Neuronal stem cell (in vitro differentiated cells): Measurements from ENCODE around the gene GPR62.
A peak's percentile ranks its signal among the peaks of the same experiment; 100 is the strongest.
"Not testable (repeated sequence)": the region's sequence is repeated elsewhere in the genome, so short reads cannot be mapped to it uniquely, and the experiment has no call there.

Experiments
- DNase-seq: peaks from one replicate; pipeline ENCODE4 v3.0.0-alpha.2; 2013; ENCODE audit warnings: low spot score
- H2AFZ ChIP-seq: one replicate; pipeline ENCODE4 v1.6.1; 2013; ENCODE audit warnings: mild to moderate bottlenecking, low read length, inconsistent platforms
- H2AK5ac ChIP-seq: 2 replicates; pipeline ENCODE4 v1.6.1; 2013; ENCODE audit warnings: low read depth, mild to moderate bottlenecking, inconsistent platforms, low read length, moderate library complexity, mixed read lengths
- H2BK120ac ChIP-seq: 2 replicates; pipeline ENCODE4 v1.6.1; 2013; ENCODE audit warnings: low read depth, mild to moderate bottlenecking, inconsistent platforms, low read length, moderate library complexity, mixed read lengths
- H2BK12ac ChIP-seq: one replicate; pipeline ENCODE4 v1.6.1; 2013; ENCODE audit warnings: low read length, inconsistent platforms
- H2BK15ac ChIP-seq: 2 replicates; pipeline ENCODE4 v1.6.1; 2013; ENCODE audit warnings: mild to moderate bottlenecking, low read length, inconsistent platforms, mixed read lengths
- H2BK5ac ChIP-seq: one replicate; pipeline ENCODE4 v1.6.1; 2013; ENCODE audit warnings: inconsistent platforms, mild to moderate bottlenecking, low read length, moderate library complexity
- H3K14ac ChIP-seq: one replicate; pipeline ENCODE4 v1.6.1; 2013; ENCODE audit warnings: low read length, inconsistent platforms
- H3K18ac ChIP-seq: 2 replicates; pipeline ENCODE4 v1.6.1; 2013; ENCODE audit warnings: low read length, inconsistent platforms
- H3K23ac ChIP-seq: 2 replicates; pipeline ENCODE4 v1.6.1; 2013; ENCODE audit warnings: low read depth, mild to moderate bottlenecking, mixed read lengths, low read length, inconsistent platforms; ENCODE audit not compliant: poor library complexity
- H3K27ac ChIP-seq: replicated peaks from 3 replicates; pipeline ENCODE4 v1.5.1; 2013; ENCODE audit warnings: low read length, inconsistent platforms
- H3K27me3 ChIP-seq, 3 experiments: 2 replicates each; pipeline ENCODE4 v1.6.1; 2013; ENCODE audit warnings: low read length in 3 of 3, mild to moderate bottlenecking in 2 of 3, inconsistent platforms in 1 of 3, low read depth in 1 of 3, mixed read lengths in 1 of 3, moderate library complexity in 1 of 3; ENCODE audit not compliant: control insufficient read depth in 3 of 3, insufficient read depth in 3 of 3
- H3K36me3 ChIP-seq, 2 donors: replicated peaks in 1 of 2; 2 replicates each; pipeline ENCODE4 v1.6.1; 2013; ENCODE audit warnings: low read length in 2 of 2; ENCODE audit not compliant: control insufficient read depth in 2 of 2, insufficient read depth in 2 of 2
- H3K4ac ChIP-seq: 2 replicates; pipeline ENCODE4 v1.6.1; 2013; ENCODE audit warnings: inconsistent platforms, mild to moderate bottlenecking, low read length, moderate library complexity
- H3K4me1 ChIP-seq, 2 donors: 1 replicate in 1 of 2; 2 replicates in 1 of 2; pipeline ENCODE4 v1.6.1; 2013; ENCODE audit warnings: low read length in 2 of 2, low read depth in 1 of 2; ENCODE audit not compliant: control insufficient read depth in 2 of 2, insufficient read depth in 1 of 2
- H3K4me2 ChIP-seq: one replicate; pipeline ENCODE4 v1.6.1; 2013; ENCODE audit warnings: mild to moderate bottlenecking, low read length, inconsistent platforms; ENCODE audit not compliant: insufficient read depth, poor library complexity, severe bottlenecking
- H3K4me3 ChIP-seq, 2 donors: 2 replicates each; pipeline ENCODE4 v1.5.1; 2013; ENCODE audit warnings: low read length in 2 of 2, mild to moderate bottlenecking in 2 of 2, inconsistent platforms in 1 of 2, moderate library complexity in 1 of 2
- H3K79me1 ChIP-seq: one replicate; pipeline ENCODE4 v1.6.1; 2013; ENCODE audit warnings: low read depth, mild to moderate bottlenecking, inconsistent platforms, low read length, moderate library complexity
- H3K9ac ChIP-seq: one replicate; pipeline ENCODE4 v1.6.1; 2013; ENCODE audit warnings: mild to moderate bottlenecking, low read depth, low read length, inconsistent platforms; ENCODE audit not compliant: poor library complexity
- H3K9me3 ChIP-seq, 2 donors: replicated peaks in 1 of 2; 2 replicates each; pipeline versions ENCODE3 to v1.6.1; 2013; ENCODE audit warnings: low read length in 2 of 2, mild to moderate bottlenecking in 2 of 2, inconsistent platforms in 1 of 2, low read depth in 1 of 2, mixed read lengths in 1 of 2, moderate library complexity in 1 of 2; ENCODE audit not compliant: control insufficient read depth in 2 of 2, insufficient read depth in 1 of 2
- H4K8ac ChIP-seq: one replicate; pipeline ENCODE4 v1.6.1; 2013; ENCODE audit warnings: low read depth, mild to moderate bottlenecking, inconsistent platforms, low read length, moderate library complexity
- H4K91ac ChIP-seq: one replicate; pipeline ENCODE4 v1.6.1; 2013; ENCODE audit warnings: low read length, low read depth, mild to moderate bottlenecking, inconsistent platforms; ENCODE audit not compliant: poor library complexity
- WGBS, 2 donors: extraction: QIAGEN DNeasy Blood & Tissue Kit; methylation state at CpG; one replicate each; pipeline ENCODE4 v1.1.7; 2013; ENCODE audit warnings: missing lambda C conversion rate in 2 of 2, mixed read lengths in 1 of 2; ENCODE audit not compliant: insufficient read length in 2 of 2, insufficient replicate concordance in 1 of 2; ENCODE audit errors: extremely low coverage in 2 of 2; 5-methylcytosine and 5-hydroxymethylcytosine counted together

The GPR62 gene

DNA sequence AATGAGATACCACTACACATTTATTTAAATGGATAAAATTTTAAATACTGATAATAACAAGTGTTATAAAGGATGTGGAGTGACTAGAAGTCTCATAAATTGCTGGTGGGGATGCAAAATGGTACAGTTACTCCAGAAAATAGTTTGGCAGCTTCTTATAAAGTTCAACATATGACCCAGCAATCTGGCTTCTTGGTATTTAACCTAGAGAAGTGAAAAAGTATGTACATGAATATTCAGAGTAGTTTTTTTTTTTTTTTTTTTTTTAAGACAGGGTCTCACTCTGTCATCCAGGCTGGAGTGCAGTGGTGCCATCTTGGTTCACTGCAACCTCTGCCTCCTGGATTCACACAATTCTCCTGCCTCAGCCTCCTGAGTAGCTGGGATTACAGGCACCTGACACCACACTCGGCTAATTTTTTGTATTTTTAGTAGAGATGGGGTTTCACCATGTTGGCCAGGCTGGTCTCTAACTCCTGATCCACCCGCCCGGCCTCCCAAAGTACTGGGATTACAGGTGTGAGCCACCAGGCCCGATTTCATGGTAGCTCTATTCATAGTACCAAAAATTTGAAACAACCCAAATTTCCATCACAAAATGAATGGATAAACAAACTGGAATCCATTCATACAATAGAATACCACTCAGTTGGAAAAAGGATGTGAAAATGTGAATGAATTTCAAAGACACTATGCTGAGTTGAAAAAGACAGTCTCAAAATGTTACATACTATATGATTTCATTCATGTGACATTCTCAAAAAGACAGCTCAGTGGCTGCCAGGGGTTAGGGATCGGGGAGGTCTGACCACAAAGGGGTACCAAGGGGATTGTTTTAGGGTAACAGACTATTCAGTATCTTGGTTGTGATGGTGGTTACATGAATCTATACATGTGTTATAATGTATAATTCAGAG lies 27.9 kb upstream of the GPR62 start:
- no peaks in the 10 kb centered on the region for H3K9me3 ChIP-seq
- WGBS, 2 donors, result no CpG with 5 or more reads among the region's 5 CpGs
- no peak overlapping the region for H3K27ac ChIP-seq
- no peak overlapping the region for H3K18ac ChIP-seq
- H3K36me3 ChIP-seq, result peaks cover 6 to 9% of the 10 kb centered on the region in 2 donors
- no peak overlapping the region for H2BK120ac ChIP-seq
- H4K8ac ChIP-seq, result no peak overlapping the region
- no peak overlapping the region for H2BK12ac ChIP-seq
- H3K23ac ChIP-seq, result no peak overlapping the region
- no peak overlapping the region for H2BK15ac ChIP-seq
- H3K9ac ChIP-seq, result no peak overlapping the region
- H3K4me3 ChIP-seq, result no peak overlapping the region
- no peak overlapping the region for H3K14ac ChIP-seq
- H2AK5ac ChIP-seq, result no peak overlapping the region
- H3K4me2 ChIP-seq, result no peak overlapping the region
- H2BK5ac ChIP-seq, result no peak overlapping the region
- H2AFZ ChIP-seq, result no peak overlapping the region
- no peaks in the 10 kb centered on the region for H3K27me3 ChIP-seq
- no peak for DNase-seq
- H3K4ac ChIP-seq, result no peak overlapping the region
- H4K91ac ChIP-seq, result no peak overlapping the region
- peaks cover 3% of the 10 kb centered on the region for H3K79me1 ChIP-seq
- H3K4me1 ChIP-seq, result no peaks in the 10 kb centered on the region

DNA sequence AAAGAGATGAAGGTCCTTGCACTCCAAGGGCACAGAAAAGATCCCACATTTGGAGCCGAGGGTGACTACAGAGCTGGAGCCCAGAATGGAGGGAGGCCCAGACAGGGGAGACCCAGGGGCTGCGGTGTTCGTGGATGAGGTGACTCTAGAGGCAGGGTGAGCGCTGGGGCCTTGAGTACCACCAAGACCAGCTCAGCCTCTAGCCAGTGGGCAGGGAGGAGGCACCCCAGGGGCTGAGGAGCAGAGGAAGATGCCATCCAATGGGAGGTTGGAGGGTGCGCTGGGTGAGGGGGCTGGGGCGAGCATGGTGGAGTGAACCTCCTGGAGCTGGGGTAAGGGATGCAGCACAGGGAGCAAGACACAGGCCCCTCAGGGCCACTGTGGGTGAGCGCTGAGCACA lies 26.7 kb upstream of the GPR62 start:
- peaks cover 14 to 19% of the 10 kb centered on the region in 2 donors for H3K36me3 ChIP-seq
- H3K27ac ChIP-seq, result no peak overlapping the region
- no peaks in the 10 kb centered on the region for H3K9me3 ChIP-seq
- no peak overlapping the region for H3K14ac ChIP-seq
- H3K18ac ChIP-seq, result no peak overlapping the region
- H3K4me2 ChIP-seq, result no peak overlapping the region
- no peak overlapping the region for H2BK15ac ChIP-seq
- no peak overlapping the region for H3K9ac ChIP-seq
- no peak for DNase-seq
- H3K4me3 ChIP-seq, result no peak overlapping the region
- no CpG with 5 or more reads among the region's 7 CpGs for WGBS, 2 donors
- H2AK5ac ChIP-seq, result no peak overlapping the region
- no peak overlapping the region for H4K91ac ChIP-seq
- no peaks in the 10 kb centered on the region for H3K4me1 ChIP-seq
- no peak overlapping the region for H2BK120ac ChIP-seq
- H2BK12ac ChIP-seq, result no peak overlapping the region
- H2AFZ ChIP-seq, result no peak overlapping the region
- peaks cover 3% of the 10 kb centered on the region for H3K79me1 ChIP-seq
- H3K4ac ChIP-seq, result no peak overlapping the region
- no peaks in the 10 kb centered on the region for H3K27me3 ChIP-seq
- no peak overlapping the region for H3K23ac ChIP-seq
- H4K8ac ChIP-seq, result no peak overlapping the region
- no peak overlapping the region for H2BK5ac ChIP-seq

DNA sequence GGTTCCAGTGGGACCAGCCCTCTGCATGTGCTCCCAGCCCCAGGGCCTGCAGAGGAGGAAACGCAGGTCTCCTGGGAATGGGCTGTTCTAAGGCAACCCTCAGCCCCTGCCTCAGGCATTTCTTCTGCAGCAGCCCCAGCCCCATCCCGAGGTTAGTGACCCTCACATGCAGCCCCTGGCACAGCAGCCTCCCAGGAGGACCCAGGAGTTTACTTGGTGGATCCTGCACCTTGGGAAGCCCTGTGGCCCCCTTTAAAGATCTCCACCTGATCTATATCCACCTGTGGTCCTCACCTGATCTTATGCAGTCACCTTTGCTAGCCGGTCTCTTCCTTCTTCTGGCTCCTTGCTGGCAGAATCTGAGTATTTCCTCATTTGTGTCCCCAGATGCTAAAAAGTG lies 26.2 kb upstream of the GPR62 start:
- not testable (repeated sequence) for H3K18ac ChIP-seq
- no CpG with 5 or more reads among the region's 3 CpGs for WGBS, 2 donors

DNA sequence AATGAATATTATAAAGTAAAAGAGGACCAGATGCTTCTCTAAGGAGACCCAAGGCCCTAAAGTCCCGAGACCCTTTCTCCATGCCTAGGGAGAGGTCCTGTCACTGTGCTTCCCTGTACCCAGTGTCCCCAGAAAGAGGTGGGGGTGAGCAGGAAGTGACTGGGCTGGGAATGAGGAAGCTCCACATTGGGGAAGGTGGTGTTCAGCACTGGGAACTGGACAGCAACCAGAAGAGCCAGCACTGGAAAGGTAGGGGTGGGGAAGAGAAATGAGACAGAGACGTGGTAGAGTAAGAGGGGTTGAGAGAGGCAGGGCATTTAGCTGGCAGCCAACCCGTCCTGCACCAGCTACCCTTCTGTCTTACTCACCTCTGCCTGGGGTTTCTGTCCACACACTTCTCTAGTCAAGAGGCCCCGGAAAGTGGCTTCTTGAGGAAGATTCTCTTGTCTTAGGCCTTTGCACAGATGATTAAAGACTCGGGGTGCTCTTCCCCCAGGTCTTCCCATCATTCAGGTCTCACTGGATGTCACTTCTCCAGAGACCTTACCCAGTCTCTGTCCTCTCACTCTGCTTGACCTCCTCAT lies 25.7 kb upstream of the GPR62 start:
- no CpG with 5 or more reads among the region's 5 CpGs for WGBS, 2 donors
- H2BK12ac ChIP-seq, result no peak overlapping the region
- H2AK5ac ChIP-seq, result no peak overlapping the region
- no peak overlapping the region for H2BK15ac ChIP-seq
- H4K91ac ChIP-seq, result no peak overlapping the region
- H3K14ac ChIP-seq, result no peak overlapping the region
- H3K4me1 ChIP-seq, result no peaks in the 10 kb centered on the region
- DNase-seq, result no peak
- no peak overlapping the region for H3K4ac ChIP-seq
- H2AFZ ChIP-seq, result no peak overlapping the region
- no peaks in the 10 kb centered on the region for H3K9me3 ChIP-seq
- no peaks in the 10 kb centered on the region for H3K27me3 ChIP-seq
- no peak overlapping the region for H3K27ac ChIP-seq
- H3K9ac ChIP-seq, result no peak overlapping the region
- H3K79me1 ChIP-seq, result peaks cover 3% of the 10 kb centered on the region
- H3K4me3 ChIP-seq, result peak overlapping the region in 1 of 2 donors; percentile 49
- H3K23ac ChIP-seq, result peak overlapping the region; percentile 25
- no peak overlapping the region for H4K8ac ChIP-seq
- H2BK120ac ChIP-seq, result no peak overlapping the region
- H3K4me2 ChIP-seq, result no peak overlapping the region
- H2BK5ac ChIP-seq, result no peak overlapping the region
- no peak overlapping the region for H3K18ac ChIP-seq
- peaks cover 25 to 30% of the 10 kb centered on the region in 2 donors for H3K36me3 ChIP-seq

More for the DNA sequence above, 26.2 kb upstream of the GPR62 start:
- H3K36me3 ChIP-seq, result peaks cover 19 to 25% of the 10 kb centered on the region in 2 donors
- not testable (repeated sequence) for H3K79me1 ChIP-seq, H3K14ac ChIP-seq, H4K91ac ChIP-seq, H3K4me1 ChIP-seq, H2AFZ ChIP-seq, H3K27ac ChIP-seq, H3K4me2 ChIP-seq, H3K23ac ChIP-seq, H3K4ac ChIP-seq, H2BK120ac ChIP-seq, H4K8ac ChIP-seq, H3K4me3 ChIP-seq, DNase-seq, H3K9me3 ChIP-seq, H2BK15ac ChIP-seq, H2BK5ac ChIP-seq, H2AK5ac ChIP-seq, H3K27me3 ChIP-seq, H3K9ac ChIP-seq, H2BK12ac ChIP-seq
